C4-2B (cell line): Measurements from ENCODE around the gene ZNRD2.

Experiments used
- CTCF ChIP-seq: fragments of 450-650 bp; conservative IDR thresholded peaks from 2 replicates; pipeline ENCODE4 v1.5.1; 2017; ENCODE audit warnings: mild to moderate bottlenecking
- ZFX ChIP-seq: fragments of 450-650 bp; IDR thresholded peaks from 2 replicates; pipeline ENCODE4 v1.6.1; 2017

GRCh38 chr11:65574811-65575567, 4.7 kb downstream of the ZNRD2 start:
- TF ChIP-seq CTCF (no peak), ZFX (no peak)
